Duodenal mucosa (tissue), 2 donors: ENCODE results near the gene BNIP5.
A peak's percentile ranks its signal among the peaks of the same experiment; 100 is the strongest.

Experiments
- H3K27ac ChIP-seq: one replicate; pipeline ENCODE4 v1.7.0; 2013; ENCODE audit warnings: low read depth, low read length
- H3K27me3 ChIP-seq, 2 donors: one replicate each; pipeline ENCODE4 v1.7.0; 2013; ENCODE audit warnings: low read length in 2 of 2, control low read depth in 1 of 2; ENCODE audit not compliant: insufficient read depth in 2 of 2, control insufficient read depth in 1 of 2
- H3K36me3 ChIP-seq, 2 donors: one replicate each; pipeline ENCODE4 v1.7.0; 2013; ENCODE audit warnings: low read length in 2 of 2, control low read depth in 1 of 2; ENCODE audit not compliant: insufficient read depth in 2 of 2, control insufficient read depth in 1 of 2
- H3K4me1 ChIP-seq, 2 donors: one replicate each; pipeline ENCODE4 v1.7.0; 2013; ENCODE audit warnings: low read length in 2 of 2, control low read depth in 1 of 2; ENCODE audit not compliant: insufficient read depth in 2 of 2, control insufficient read depth in 1 of 2
- H3K4me3 ChIP-seq, 2 donors: one replicate each; pipeline ENCODE4 v1.7.0; 2013; ENCODE audit warnings: low read length in 2 of 2, low read depth in 1 of 2
- H3K9ac ChIP-seq, 2 donors: one replicate each; pipeline ENCODE4 v1.7.0; 2013; ENCODE audit warnings: low read length in 2 of 2, low read depth in 1 of 2
- H3K9me3 ChIP-seq, 2 donors: one replicate each; pipeline ENCODE4 v1.7.0; 2013; ENCODE audit warnings: low read length in 2 of 2, control low read depth in 1 of 2; ENCODE audit not compliant: control insufficient read depth in 1 of 2

BNIP5 gene

GRCh38 chr6:36336779-36337241 lies at the start of gene BNIP5:
BNIP5 (minus strand) TSS chr6:36336888; CDS start chr6:36330690, 6,198 bp downstream.
- H3K4me1 ChIP-seq = peaks cover 38 to 42% of the 10 kb centered on the region in 2 donors
- peak within 1 kb of the TSS; percentile 77 for H3K27ac ChIP-seq
- no peaks in the 10 kb centered on the region for H3K27me3 ChIP-seq
- H3K9ac ChIP-seq = peak within 1 kb of the TSS; percentile 38 to 72
- no peaks in the 10 kb centered on the region for H3K36me3 ChIP-seq
- peak within 1 kb of the TSS; percentile 56 to 67 for H3K4me3 ChIP-seq
- no peaks in the 10 kb centered on the region for H3K9me3 ChIP-seq

DNA sequence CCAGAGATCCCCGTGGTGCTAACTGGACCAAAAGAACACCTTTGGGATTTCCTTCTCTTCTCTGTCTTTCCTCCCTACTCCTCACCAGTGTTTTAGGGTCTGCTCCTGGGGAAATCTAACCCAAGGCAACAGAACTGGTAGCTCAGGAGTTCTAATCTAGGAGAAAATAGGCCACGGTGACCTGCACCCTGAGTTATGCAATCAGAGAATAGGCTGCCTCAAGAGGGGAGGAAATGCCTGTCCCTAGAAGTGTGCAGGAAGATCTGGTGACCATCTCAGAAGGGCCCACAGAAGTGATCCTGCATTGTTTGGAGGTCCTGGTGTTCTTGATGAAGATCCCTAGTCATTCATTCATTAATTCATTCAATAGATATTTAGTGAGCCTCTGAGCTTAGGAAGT lies 47.4 kb upstream of the BNIP5 start:
- H3K9me3 ChIP-seq = no peaks in the 10 kb centered on the region
- H3K4me3 ChIP-seq = no peak overlapping the region
- H3K4me1 ChIP-seq = peaks cover 0 to 11% of the 10 kb centered on the region in 2 donors
- no peaks in the 10 kb centered on the region for H3K27me3 ChIP-seq
- H3K9ac ChIP-seq = no peak overlapping the region
- peaks cover 0 to 4% of the 10 kb centered on the region in 2 donors for H3K36me3 ChIP-seq
- no peak overlapping the region for H3K27ac ChIP-seq

DNA sequence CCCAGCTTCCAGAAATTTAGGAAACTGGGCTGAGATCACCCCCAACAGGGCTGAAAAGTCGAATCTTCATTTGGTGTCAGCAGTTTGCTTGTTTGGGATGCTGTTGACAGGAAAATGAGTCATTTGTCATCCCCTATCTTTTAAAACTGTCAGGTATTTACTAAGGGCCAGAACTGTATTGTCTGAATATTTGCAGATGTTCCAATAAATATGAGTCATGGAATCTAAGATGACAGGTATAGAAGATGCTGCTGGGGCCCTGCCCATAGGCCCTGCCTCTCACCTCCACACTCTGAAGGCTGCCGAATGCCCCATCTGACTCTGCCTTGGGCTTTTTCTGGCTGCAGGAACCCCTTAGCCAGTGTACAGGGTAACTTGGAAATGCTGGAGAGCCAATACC lies 46.9 kb upstream of the BNIP5 start:
- Histone ChIP-seq H3K27ac (no peak overlapping the region), H3K36me3 (peaks cover 0 to 4% of the 10 kb centered on the region in 2 donors)

GRCh38 chr6:36382976-36383375 lies 46.3 kb upstream of the BNIP5 start:
- Histone ChIP-seq H3K27me3 (no peaks in the 10 kb centered on the region), H3K9me3 (no peaks in the 10 kb centered on the region), H3K27ac (no peak overlapping the region), H3K4me3 (no peak overlapping the region), H3K4me1 (peaks cover 0 to 6% of the 10 kb centered on the region in 2 donors), H3K9ac (no peak overlapping the region), H3K36me3 (peaks cover 0 to 4% of the 10 kb centered on the region in 2 donors)

More for the DNA sequence above, 46.9 kb upstream of the BNIP5 start:
- peaks cover 0 to 11% of the 10 kb centered on the region in 2 donors for H3K4me1 ChIP-seq
- no peaks in the 10 kb centered on the region for H3K27me3 ChIP-seq
- no peak overlapping the region for H3K9ac ChIP-seq
- H3K4me3 ChIP-seq = no peak overlapping the region
- no peaks in the 10 kb centered on the region for H3K9me3 ChIP-seq

DNA sequence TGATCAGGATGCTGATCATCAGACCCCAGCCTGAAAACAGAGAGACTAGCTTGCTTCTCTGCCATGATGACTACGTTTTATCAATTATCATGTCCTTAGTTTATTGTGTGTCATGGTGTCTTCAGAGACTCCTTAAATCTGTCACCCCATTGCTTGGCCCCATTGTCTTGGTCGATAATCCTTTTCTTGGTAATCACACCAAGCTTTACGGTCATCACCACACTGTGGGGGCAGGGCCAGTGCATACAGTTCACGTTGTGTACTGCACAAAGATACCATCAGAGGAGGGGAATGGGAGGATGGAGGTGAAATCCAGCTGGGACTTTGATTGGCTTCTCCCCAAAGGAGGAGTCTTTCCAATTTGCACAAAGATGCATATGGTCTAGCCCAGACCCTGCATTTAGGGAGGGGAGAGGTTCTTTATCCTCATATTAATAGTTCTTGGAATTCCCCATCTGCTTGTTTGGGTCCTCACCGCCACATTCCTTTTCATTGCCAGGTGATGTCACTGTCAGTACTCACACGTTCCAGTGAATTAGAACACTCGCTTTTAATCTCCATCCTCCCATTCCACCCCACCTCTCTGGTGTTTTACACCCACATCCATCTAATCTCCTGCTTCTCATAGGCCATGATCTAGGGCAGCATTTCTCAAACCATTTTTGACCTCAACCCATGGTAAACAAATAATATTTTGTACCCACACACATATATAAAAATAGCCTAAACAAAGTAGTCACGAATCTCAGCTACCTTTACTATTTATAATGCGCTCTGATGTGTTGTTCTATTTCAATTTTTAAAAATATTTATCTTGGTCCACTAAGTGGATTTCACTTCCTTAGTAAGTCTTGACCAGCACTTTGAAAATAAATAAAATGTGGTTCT lies 45.1 kb upstream of the BNIP5 start:
- H3K9me3 ChIP-seq = no peaks in the 10 kb centered on the region
- no peak overlapping the region for H3K4me3 ChIP-seq
- peaks cover 0 to 2% of the 10 kb centered on the region in 2 donors for H3K4me1 ChIP-seq
- no peak overlapping the region for H3K9ac ChIP-seq
- H3K27me3 ChIP-seq = no peaks in the 10 kb centered on the region
- peaks cover 0 to 4% of the 10 kb centered on the region in 2 donors for H3K36me3 ChIP-seq
- no peak overlapping the region for H3K27ac ChIP-seq

- H3K27me3 ChIP-seq = no peaks in the 10 kb centered on the region
- no peaks in the 10 kb centered on the region for H3K4me1 ChIP-seq
- no peak overlapping the region for H3K4me3 ChIP-seq
- no peak overlapping the region for H3K27ac ChIP-seq
- H3K9ac ChIP-seq = no peak overlapping the region
- no peaks in the 10 kb centered on the region for H3K9me3 ChIP-seq
- H3K36me3 ChIP-seq = peaks cover 5 to 9% of the 10 kb centered on the region in 2 donors
Measured at GRCh38 chr6:36380166-36380565, 43.5 kb upstream of the BNIP5 start.

DNA sequence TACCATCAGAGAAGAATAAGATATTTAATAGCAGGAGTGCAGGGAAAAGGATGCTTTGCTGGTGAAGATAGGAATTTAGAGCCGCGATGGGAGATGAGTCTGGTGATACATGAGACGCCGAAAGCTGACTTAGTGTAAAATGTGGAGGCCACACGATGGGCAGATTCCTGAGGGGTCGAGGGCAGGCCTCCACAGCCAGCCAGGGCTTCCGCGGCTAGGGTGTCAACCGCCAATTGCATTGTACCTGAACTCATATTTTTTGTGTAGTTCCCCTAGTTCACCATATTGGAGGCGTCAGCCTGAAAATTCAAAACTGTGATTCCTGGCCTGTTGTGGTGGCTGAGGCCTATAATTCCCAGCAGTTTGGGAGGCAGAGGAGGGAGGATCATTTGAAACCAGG lies 42.2 kb upstream of the BNIP5 start:
- Histone ChIP-seq H3K27me3 (no peaks in the 10 kb centered on the region), H3K4me1 (no peaks in the 10 kb centered on the region), H3K4me3 (no peak overlapping the region), H3K9me3 (no peaks in the 10 kb centered on the region), H3K27ac (no peak overlapping the region), H3K9ac (no peak overlapping the region), H3K36me3 (peaks cover 5 to 8% of the 10 kb centered on the region in 2 donors)

GRCh38 chr6:36378243-36378920 lies 41.7 kb upstream of the BNIP5 start:
- Histone ChIP-seq H3K9me3 (no peaks in the 10 kb centered on the region), H3K36me3 (peaks cover 5% of the 10 kb centered on the region in 2 donors), H3K9ac (no peak overlapping the region), H3K4me3 (no peak overlapping the region), H3K4me1 (no peaks in the 10 kb centered on the region), H3K27me3 (no peaks in the 10 kb centered on the region), H3K27ac (no peak overlapping the region)

DNA sequence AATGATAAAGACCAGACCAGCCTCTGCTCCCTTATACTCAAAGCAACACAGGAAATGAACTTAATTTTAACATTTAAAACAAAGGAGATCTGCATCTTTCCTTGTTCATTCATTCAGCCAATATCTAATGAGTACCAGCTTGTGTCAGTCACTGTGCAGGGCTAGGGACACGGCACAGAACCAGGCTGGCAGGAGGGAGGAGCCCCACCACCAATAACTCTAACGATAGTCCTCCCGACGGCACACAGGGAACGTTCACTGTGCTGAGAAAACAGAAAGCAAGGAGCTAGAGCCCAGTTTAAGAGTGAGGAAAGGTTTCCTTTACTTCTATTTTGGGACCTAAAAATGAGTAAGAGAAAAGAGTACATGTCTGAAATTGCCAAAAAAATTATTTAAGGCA lies 40.9 kb upstream of the BNIP5 start:
- H3K9ac ChIP-seq = no peak overlapping the region
- H3K36me3 ChIP-seq = peaks cover 5 to 9% of the 10 kb centered on the region in 2 donors
- H3K9me3 ChIP-seq = no peaks in the 10 kb centered on the region
- no peaks in the 10 kb centered on the region for H3K4me1 ChIP-seq
- no peak overlapping the region for H3K4me3 ChIP-seq
- H3K27me3 ChIP-seq = no peaks in the 10 kb centered on the region
- H3K27ac ChIP-seq = no peak overlapping the region

DNA sequence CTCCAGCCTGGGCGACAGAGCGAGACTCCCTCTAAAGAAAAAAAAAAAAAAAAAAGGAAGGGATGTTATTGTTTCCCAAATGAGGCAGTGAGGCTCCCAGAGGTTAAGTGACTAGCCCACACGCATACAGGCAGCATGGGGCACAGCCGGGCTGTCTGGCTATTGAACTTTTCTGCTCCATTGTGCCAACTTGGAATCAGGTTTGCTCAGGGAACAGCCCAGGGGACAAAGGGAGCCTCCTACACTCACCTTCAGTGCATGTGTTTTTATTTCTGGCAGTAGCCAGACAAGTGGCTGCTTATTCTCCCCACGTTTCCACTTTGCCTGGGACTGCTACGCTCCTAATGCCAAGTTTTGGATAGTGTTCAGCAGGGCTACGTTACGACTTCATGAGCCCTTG lies 40.1 kb upstream of the BNIP5 start:
- H3K9me3 ChIP-seq = no peaks in the 10 kb centered on the region
- no peak overlapping the region for H3K9ac ChIP-seq
- H3K4me1 ChIP-seq = no peaks in the 10 kb centered on the region
- H3K27me3 ChIP-seq = no peaks in the 10 kb centered on the region
- H3K36me3 ChIP-seq = peaks cover 5 to 9% of the 10 kb centered on the region in 2 donors
- no peak overlapping the region for H3K4me3 ChIP-seq
- no peak overlapping the region for H3K27ac ChIP-seq
